AG08396 (cell line): Measurements from ENCODE around the gene EPHB1.
"Not testable (repeated sequence)": the region's sequence is repeated elsewhere in the genome, so short reads cannot be mapped to it uniquely, and the experiment has no call there.

Experiments used
- DNase-seq: peaks from one replicate; pipeline ENCODE4 v3.0.0; 2012; ENCODE audit warnings: low spot score, mixed read lengths

EPHB1 gene

DNA sequence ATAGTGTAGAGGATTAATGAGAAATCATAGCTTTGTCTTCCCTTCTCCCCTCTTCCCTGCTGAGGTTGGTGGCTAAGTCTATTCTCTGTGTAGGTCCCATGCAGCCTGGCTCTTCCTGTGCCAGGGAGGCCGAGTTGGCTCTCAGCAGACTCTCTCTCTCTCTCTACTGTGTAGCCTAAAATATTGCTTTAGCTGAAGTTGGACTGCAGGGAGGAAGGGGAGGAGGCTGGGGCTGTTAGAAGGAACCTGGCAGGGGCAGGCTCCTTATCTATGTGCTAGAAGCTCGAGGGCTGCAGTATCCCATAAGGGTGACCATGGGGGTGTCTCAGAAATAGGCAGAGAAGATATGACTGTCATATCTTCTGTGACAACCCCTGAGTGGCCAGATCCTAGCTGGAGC is 160.8 kb downstream of the EPHB1 start:
- DNase-seq: no peak

- no peak for DNase-seq
Measured at GRCh38 chr3:134956395-134956794, 161.3 kb downstream of the EPHB1 start.

DNA sequence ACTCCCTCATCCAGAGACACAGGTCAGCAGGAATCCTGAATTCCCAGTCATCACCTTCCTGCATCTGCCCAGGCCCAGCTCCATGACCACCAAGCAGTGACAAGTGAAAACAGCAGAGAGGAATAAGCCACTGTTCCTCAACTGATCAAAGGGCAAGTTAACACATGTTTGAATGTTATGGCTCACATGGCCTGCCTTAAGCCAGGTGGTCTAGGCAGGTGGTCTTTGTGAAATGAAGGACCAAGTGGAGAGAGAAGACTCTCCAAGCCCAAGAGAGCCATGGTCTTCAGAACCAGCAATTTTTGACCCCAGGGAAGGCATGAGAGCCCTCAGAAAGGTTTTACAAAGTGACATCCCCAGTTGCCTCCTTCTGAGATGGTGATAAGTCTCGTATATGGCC is 161.8 kb downstream of the EPHB1 start:
- no peak for DNase-seq

- DNase-seq: no peak
Measured at GRCh38 chr3:134959516-134959915, 164.5 kb downstream of the EPHB1 start.

- DNase-seq: no peak
Measured at GRCh38 chr3:134964226-134964625, 169.2 kb downstream of the EPHB1 start.

DNA sequence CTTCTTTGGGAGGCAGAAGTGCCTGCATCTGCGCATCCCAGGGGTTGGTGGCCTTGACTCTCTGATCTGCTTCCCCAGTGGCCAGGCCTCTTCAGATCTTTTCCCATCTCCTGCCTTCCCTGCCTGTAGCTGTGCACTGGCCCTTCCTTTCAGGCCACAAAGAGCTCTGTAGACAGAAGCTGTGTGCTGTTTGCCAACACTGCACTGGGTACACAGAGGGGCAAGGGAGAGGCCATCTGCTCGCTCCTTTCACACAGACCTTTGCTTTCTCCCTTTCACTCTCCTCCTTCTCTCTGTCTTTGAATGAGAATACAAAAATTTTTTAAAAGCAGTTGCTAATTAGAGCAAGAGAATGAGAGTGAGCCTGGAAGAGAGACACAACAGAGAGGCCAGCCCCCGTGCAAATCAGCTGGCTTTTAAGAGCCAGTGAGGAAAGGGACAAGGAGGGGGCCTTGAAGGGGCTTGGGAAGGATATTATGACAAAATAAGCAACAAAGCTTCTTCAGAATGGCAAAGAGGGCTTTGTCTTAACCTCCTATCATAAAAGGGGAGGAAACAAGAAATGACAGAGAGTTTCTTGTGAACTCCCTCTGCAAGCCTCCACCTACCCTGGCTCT is 170.9 kb downstream of the EPHB1 start:
- no peak for DNase-seq

DNA sequence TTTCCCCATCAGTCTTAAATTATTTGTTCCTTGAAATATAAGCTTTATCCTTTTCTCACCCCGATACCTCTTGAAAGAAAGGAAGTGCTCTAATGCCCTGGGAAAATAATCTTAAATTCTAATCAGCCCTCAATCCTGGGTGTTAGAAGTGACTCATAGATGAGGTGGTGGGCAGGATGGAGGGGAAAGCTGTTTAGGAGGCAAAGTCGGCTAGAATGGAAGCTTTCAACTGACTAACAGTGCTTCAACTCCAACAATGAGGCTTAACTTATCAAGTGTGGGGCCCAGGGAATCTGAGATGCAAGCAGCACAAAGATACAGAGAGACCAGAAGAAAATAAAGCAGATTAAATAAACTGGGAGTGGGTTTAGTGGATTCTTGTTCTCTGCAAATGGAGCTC is 175.8 kb downstream of the EPHB1 start:
- DNase-seq: no peak

GRCh38 chr3:134971306-134971705 is 176.2 kb downstream of the EPHB1 start:
- no peak for DNase-seq

GRCh38 chr3:134971907-134972306 is 176.8 kb downstream of the EPHB1 start:
- DNase-seq: not testable (repeated sequence)

DNA sequence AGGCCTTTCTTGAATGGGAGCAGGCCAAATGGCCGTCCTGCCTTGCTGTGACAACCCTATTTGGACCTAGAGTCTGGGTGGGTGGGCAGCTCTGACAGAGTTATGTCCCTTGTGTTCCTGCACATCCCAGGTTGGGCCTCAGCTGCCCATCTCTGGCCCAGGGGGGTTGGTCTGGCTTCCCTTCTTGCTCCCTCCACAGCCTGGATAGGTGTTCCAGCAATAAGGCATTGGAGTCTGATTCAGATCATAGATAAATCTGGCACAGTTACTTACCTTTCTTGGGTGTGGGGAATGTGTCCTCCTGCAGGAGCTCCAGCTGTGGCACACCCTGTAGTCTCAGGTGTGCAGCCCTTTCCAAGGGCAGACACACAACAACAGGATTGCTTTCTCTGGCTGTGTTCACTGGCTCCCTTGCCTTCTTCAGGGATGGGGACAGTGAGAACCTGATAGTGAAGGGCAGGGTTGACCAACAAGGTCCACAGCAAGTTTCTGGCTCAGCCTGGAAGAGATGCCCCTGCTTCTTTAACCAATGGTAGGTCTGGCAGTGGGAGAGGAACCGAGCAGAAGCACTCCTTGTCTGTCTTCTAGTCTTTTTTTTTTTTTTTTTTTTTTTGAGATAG is 177.9 kb downstream of the EPHB1 start:
- DNase-seq: no peak

DNA sequence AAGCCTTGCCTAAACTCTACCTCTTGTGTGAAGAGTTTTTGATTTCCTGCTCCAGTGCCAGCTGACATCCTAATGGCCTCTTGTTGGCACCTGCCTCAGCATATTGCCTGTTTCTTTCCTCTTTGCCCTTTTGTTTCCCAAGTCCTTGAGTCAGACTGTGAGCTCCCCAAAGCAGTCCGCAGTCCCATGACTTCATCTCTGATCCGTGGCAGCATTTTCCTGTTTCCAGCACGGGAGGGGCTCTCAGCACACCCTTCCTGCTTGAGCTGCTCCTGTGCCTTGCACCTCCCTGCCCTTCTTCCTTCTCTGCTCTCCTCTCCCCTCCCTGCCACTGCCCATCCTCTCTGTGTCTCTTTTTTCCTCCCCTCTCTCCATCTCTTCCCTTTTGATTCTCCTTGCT is 179.6 kb downstream of the EPHB1 start:
- no peak for DNase-seq

GRCh38 chr3:134976948-134977347 is 181.9 kb downstream of the EPHB1 start:
- no peak for DNase-seq

GRCh38 chr3:134978658-134979057 is 183.6 kb downstream of the EPHB1 start:
- DNase-seq: no peak

- no peak for DNase-seq
Measured at GRCh38 chr3:134985864-134986715, 191.0 kb downstream of the EPHB1 start.

DNA sequence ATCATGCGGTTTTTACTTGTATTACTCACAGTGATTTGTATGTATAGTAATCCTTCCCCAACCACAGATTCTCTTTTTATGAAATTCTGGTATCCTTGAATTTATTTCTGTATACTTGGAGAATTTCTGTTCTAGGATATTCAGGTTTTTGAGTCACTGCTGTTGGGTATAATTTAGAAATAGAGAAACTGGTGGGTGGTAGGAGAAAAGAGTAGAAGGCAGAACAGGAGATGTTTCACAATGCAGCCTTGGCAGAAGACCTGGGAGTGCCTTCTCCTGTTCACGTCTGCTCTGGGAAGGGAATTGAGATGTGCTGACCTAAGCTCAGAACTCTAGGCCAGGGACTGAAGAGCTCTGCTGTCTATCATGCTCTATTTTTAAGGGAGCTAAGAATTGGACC is 193.6 kb downstream of the EPHB1 start:
- no peak for DNase-seq

DNA sequence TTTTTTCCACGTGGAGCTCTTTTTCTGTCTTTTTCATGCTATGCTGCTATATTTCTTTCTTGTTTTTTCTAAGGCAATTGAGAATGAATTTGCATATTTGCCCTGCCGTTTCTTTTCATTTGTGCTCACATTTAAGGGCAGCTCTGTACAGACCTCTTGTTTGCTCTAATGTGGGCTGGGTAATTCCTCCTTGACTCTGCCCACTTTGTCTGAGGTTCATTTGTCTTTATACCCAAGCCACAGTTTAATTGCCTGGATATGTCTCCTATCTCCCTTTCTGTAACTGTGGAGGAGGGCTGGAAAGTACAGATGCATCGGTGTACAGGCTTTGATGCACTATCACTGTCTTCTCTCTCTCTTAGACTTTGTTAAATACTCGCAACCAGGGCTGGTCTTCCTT is 195.9 kb downstream of the EPHB1 start:
- DNase-seq: no peak

DNA sequence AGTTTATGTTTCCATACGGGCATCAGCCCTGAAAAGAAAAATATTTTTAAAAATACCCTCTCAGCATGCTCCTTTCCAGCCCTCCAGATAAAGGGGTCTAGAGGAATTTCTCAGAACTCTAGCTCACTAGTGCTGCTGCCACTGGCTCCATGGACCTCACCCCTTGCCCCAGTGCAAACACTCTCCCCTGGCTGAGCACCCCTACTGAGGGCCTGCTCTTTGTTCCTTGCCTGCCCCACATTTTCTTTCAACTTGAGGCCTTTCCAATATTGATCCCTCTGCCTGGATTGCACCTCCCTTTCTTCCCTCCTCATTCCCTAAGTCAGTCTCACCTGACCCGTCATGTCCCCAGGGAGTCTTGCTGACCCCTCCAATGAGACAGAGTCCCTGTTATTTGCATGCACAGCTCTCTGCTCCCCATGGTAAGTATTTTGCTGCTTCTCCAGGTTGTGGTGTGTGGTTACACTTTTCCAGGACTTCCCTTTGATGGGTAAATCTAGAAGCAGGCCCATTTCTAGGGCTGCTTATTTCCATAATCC is 196.5 kb downstream of the EPHB1 start:
- no peak for DNase-seq

GRCh38 chr3:134992180-134992579 is 197.1 kb downstream of the EPHB1 start:
- DNase-seq: no peak

- DNase-seq: no peak
Measured at GRCh38 chr3:134992586-134992985, 197.5 kb downstream of the EPHB1 start.

GRCh38 chr3:134993011-134993410 is 198.0 kb downstream of the EPHB1 start:
- no peak for DNase-seq

GRCh38 chr3:134998158-134998557 is 203.1 kb downstream of the EPHB1 start:
- DNase-seq: no peak

- DNase-seq: no peak
Measured at GRCh38 chr3:134998855-134999254, 203.8 kb downstream of the EPHB1 start.

DNA sequence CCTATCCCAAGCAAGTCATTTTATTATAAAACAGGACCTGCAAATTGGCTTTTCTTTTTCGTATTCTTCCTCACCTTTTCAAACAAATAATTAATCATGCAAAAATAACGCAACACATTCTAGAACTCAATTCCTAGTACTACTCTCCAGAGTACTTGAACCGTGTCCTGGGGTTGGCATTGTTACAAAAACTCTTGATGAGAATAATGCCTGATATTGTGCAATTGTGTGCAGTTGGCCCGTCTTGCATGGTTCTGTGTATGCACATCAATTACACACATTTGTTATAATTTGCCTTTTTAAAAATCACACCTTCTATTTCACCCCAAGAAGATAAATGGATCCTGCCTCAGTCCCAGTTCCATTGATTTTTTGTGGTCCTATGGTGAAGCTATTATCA is 205.4 kb downstream of the EPHB1 start:
- DNase-seq: no peak
